ENCODE data around the gene DYSF. TPM values are rescaled to one million over a fixed set of nuclear protein-coding genes. Genes with fewer than 3 reads are reported as not detected.

Gene DYSF
- total RNA-seq, 1 donor from 2014 or later: 85.9 TPM

- no peak for DNase-seq (ENCODE audit: low read depth in 2 of 2)
These were observed 216.5 kb downstream of the DYSF start for GRCh38 chr2:71669628-71670429.

- DNase-seq (ENCODE audit: low read depth in 2 of 2): no peak
These were observed 217.1 kb downstream of the DYSF start for GRCh38 chr2:71670430-71670795.

GRCh38 chr2:71671203-71671854 lies 218.0 kb downstream of the DYSF start:
- no peak for DNase-seq (ENCODE audit: low read depth in 2 of 2)

GRCh38 chr2:71671895-71672825 lies 218.8 kb downstream of the DYSF start:
- DNase-seq (ENCODE audit: low read depth in 2 of 2): no peak

- DNase-seq (ENCODE audit: low read depth in 2 of 2): no peak
These were observed 219.8 kb downstream of the DYSF start for GRCh38 chr2:71672826-71673795.

GRCh38 chr2:71674158-71674851 lies 220.9 kb downstream of the DYSF start:
- DNase-seq (ENCODE audit: low read depth in 2 of 2): no peak

GRCh38 chr2:71675296-71675695 lies 221.9 kb downstream of the DYSF start:
- DNase-seq (ENCODE audit: low read depth in 2 of 2): no peak

GRCh38 chr2:71678874-71679273 lies 225.5 kb downstream of the DYSF start:
- no peak for DNase-seq (ENCODE audit: low read depth in 2 of 2)

- DNase-seq (ENCODE audit: low read depth in 2 of 2): no peak
These were observed 226.1 kb downstream of the DYSF start for GRCh38 chr2:71679491-71679890.

GRCh38 chr2:71680925-71681324 lies 227.6 kb downstream of the DYSF start:
- DNase-seq (ENCODE audit: low read depth in 2 of 2): no peak

- DNase-seq (ENCODE audit: low read depth in 2 of 2): no peak
These were observed 228.3 kb downstream of the DYSF start for GRCh38 chr2:71681626-71682025.

- DNase-seq (ENCODE audit: low read depth in 2 of 2): no peak
These were observed 229.0 kb downstream of the DYSF start for GRCh38 chr2:71682341-71682740.

- no peak for DNase-seq (ENCODE audit: low read depth in 2 of 2)
These were observed 229.7 kb downstream of the DYSF start for GRCh38 chr2:71683070-71683469.

GRCh38 chr2:71683666-71684065 lies 230.3 kb downstream of the DYSF start:
- no peak for DNase-seq (ENCODE audit: low read depth in 2 of 2)

GRCh38 chr2:71684226-71685072 lies 231.1 kb downstream of the DYSF start:
- no peak for DNase-seq (ENCODE audit: low read depth in 2 of 2)

GRCh38 chr2:71685073-71685848 lies 231.9 kb downstream of the DYSF start:
- no peak for DNase-seq (ENCODE audit: low read depth in 2 of 2)

- no peak for DNase-seq (ENCODE audit: low read depth in 2 of 2)
These were observed 232.7 kb downstream of the DYSF start for GRCh38 chr2:71685941-71686611.

- no peak for DNase-seq (ENCODE audit: low read depth in 2 of 2)
These were observed 233.4 kb downstream of the DYSF start for GRCh38 chr2:71686781-71687180.
